Measurements from ENCODE around the gene GALNT2. TPM values are rescaled to one million over a fixed set of nuclear protein-coding genes. Genes with fewer than 3 reads are reported as not detected.

GALNT2 gene
- polyA plus RNA-seq, 1 of the 3 experiments (the other 2 are of a cell fraction), result 118 TPM

DNA sequence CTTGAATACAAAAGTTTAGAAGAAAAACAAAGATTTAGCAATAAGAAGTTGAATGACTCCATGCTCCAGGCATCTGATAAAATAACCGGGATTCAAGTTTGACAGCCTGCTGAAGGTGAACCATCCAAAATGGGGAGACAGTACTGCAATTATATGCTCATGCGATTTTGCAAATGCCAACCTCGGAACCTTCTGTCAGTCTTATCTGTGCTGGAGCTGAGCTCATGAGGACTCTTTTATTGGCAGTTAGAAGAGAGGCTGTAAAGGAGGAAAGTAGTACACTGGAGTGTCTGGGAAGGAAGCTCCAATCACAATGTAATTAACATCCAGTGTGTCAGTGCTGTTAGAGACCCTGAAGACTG is 170.0 kb downstream of the GALNT2 start:
- ChIA-PET POLR2A (no interaction called here), CTCF (interaction anchor here (1.0 to 1.4 kb wide), 2 partner anchors 9 to 33 kb away, joined by 3 to 4 read pairs; no protein-coding TSS in a partner anchor)
- Histone ChIP-seq H3K79me2 (ENCODE audit: insufficient read depth) (no peaks in the 10 kb centered on the region; the same call in 1 of the 2 replicates), H4K20me1 (ENCODE audit: insufficient read depth) (no peaks in the 10 kb centered on the region), H3F3A (replicated peaks; ENCODE audit: insufficient read depth) (no peaks in the 10 kb centered on the region), H2AFZ (ENCODE audit: low read depth) (no peak overlapping the region), H3K9me2 (no peaks in the 10 kb centered on the region), H3K9me3 (no peaks in the 10 kb centered on the region), H3K4me1 (ENCODE audit: control insufficient read depth in 1 of 2, insufficient read depth in 2 of 2, low read depth in 1 of 2, low read length in 1 of 2) (no peaks in the 10 kb centered on the region; a peak in 2 of 4 replicates), H3K4me2 (no peak overlapping the region), H3K9ac (no peak overlapping the region), H3K27ac (ENCODE audit: low read depth in 2 of 2, low read length in 1 of 2) (no peak overlapping the region), H3K27me3 (ENCODE audit: insufficient read depth) (no peaks in the 10 kb centered on the region), H3K4me3 (ENCODE audit: low read depth in 2 of 2, low read length in 1 of 2) (no peak overlapping the region), H3K36me3 (replicated peaks in 1 of 2; ENCODE audit: control insufficient read depth in 1 of 2, insufficient read depth in 2 of 2, low read length in 1 of 2) (peaks cover 27 to 31% of the 10 kb centered on the region in 2 experiments)
- WGBS (ENCODE audit: low lambda C conversion rate), result 78% methylated on average over 3 of the region's 3 CpGs
- no peak for DNase-seq
- TF ChIP-seq USF2 (IDR thresholded peaks at IDR 0.05; ENCODE audit: borderline replicate concordance, low read depth, low read length) (no peak), EZH2phosphoT487 (IDR thresholded peaks at IDR 0.05; ENCODE audit: borderline replicate concordance, low read depth) (no peak), FOXM1 (IDR thresholded peaks at IDR 0.05; ENCODE audit: low read depth) (no peak), TEAD4 (IDR thresholded peaks at IDR 0.05; ENCODE audit: borderline replicate concordance, insufficient read depth) (no peak), JUND (IDR thresholded peaks at IDR 0.05) (no peak), POLR2AphosphoS5 (IDR thresholded peaks at IDR 0.05; ENCODE audit: low read depth, low read length) (no peak), SMC3 (IDR thresholded peaks at IDR 0.05; ENCODE audit: low read depth, low read length) (no peak), NFIC (IDR thresholded peaks at IDR 0.05; ENCODE audit: borderline replicate concordance) (no peak), YY1 (IDR thresholded peaks at IDR 0.05; ENCODE audit: low read depth) (no peak), EP300 (IDR thresholded peaks at IDR 0.05; ENCODE audit: borderline replicate concordance in 1 of 2, low read depth in 1 of 2, low read length in 1 of 2) (no peak), TAF1 (IDR thresholded peaks at IDR 0.05; ENCODE audit: borderline replicate concordance, low read depth, low read length) (no peak), FOXJ3 (CRISPR knock-in tag; IDR thresholded peaks at IDR 0.05) (no peak), SIN3A (IDR thresholded peaks at IDR 0.05; ENCODE audit: borderline replicate concordance, low read depth, low read length) (no peak), CHD2 (IDR thresholded peaks at IDR 0.05; ENCODE audit: low read length, partially characterized antibody) (no peak), RFX5 (IDR thresholded peaks at IDR 0.05; ENCODE audit: low read length) (no peak), FOSL2 (IDR thresholded peaks at IDR 0.05; ENCODE audit: borderline replicate concordance, low read depth) (no peak), MXI1 (IDR thresholded peaks at IDR 0.05; ENCODE audit: low read depth, low read length) (no peak)
- TF ChIP-seq, protein P1, sequence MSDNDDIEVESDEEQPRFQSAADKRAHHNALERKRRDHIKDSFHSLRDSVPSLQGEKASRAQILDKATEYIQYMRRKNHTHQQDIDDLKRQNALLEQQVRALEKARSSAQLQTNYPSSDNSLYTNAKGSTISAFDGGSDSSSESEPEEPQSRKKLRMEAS (IDR thresholded peaks at IDR 0.05; ENCODE audit: low read depth), result no peak
- TF ChIP-seq, protein P2, sequence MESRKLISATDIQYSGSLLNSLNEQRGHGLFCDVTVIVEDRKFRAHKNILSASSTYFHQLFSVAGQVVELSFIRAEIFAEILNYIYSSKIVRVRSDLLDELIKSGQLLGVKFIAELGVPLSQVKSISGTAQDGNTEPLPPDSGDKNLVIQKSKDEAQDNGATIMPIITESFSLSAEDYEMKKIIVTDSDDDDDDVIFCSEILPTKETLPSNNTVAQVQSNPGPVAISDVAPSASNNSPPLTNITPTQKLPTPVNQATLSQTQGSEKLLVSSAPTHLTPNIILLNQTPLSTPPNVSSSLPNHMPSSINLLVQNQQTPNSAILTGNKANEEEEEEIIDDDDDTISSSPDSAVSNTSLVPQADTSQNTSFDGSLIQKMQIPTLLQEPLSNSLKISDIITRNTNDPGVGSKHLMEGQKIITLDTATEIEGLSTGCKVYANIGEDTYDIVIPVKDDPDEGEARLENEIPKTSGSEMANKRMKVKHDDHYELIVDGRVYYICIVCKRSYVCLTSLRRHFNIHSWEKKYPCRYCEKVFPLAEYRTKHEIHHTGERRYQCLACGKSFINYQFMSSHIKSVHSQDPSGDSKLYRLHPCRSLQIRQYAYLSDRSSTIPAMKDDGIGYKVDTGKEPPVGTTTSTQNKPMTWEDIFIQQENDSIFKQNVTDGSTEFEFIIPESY (IDR thresholded peaks at IDR 0.05; ENCODE audit: borderline replicate concordance, low read depth), result no peak
